ENCODE data around the gene SPRED2.

DNA sequence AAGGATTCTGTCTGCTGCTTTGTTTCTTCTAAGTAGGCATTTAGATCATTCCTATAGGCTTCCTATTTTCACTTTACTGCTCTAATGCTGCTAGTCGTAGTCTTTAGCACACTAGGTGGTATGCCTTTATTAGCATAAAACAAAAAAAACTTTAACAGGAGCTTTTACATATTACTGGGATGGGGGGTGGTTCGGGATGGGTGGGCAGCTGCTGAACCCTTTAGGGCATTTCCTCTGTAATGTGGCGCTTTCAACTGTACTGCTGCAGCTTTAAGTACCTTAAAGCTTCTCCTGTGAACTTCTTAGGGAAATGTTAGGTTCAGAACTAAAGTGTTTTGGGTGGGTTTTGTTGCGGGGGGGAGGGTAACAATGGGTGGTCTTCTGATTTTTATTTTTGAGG, 163.4 kb downstream of the SPRED2 start:
- TF ChIP-seq, protein P1, sequence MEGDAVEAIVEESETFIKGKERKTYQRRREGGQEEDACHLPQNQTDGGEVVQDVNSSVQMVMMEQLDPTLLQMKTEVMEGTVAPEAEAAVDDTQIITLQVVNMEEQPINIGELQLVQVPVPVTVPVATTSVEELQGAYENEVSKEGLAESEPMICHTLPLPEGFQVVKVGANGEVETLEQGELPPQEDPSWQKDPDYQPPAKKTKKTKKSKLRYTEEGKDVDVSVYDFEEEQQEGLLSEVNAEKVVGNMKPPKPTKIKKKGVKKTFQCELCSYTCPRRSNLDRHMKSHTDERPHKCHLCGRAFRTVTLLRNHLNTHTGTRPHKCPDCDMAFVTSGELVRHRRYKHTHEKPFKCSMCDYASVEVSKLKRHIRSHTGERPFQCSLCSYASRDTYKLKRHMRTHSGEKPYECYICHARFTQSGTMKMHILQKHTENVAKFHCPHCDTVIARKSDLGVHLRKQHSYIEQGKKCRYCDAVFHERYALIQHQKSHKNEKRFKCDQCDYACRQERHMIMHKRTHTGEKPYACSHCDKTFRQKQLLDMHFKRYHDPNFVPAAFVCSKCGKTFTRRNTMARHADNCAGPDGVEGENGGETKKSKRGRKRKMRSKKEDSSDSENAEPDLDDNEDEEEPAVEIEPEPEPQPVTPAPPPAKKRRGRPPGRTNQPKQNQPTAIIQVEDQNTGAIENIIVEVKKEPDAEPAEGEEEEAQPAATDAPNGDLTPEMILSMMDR (IDR thresholded peaks at IDR 0.05) = no peak
- no peak for TF ChIP-seq POLR2A (IDR thresholded peaks at IDR 0.05)

All from vagina (tissue), 2 donors.